ENCODE data around the gene CPNE7. TPM values are rescaled to one million over a fixed set of nuclear protein-coding genes. Genes with fewer than 3 reads are reported as not detected.

The CPNE7 gene
- total and polyA plus RNA-seq, 2 donors (not counting 1 experiment from before 2014, with no cell fraction given), result 0.51 to 0.76 TPM

GRCh38 chr16:89606006-89606405 lies 30.4 kb downstream of the CPNE7 start:
- peaks cover 0 to 14% (median 0%) of the 10 kb centered on the region in 4 experiments for H3K27me3 ChIP-seq (replicated peaks in 1 of 4; ENCODE audit: control extremely low read depth in 1 of 4, control insufficient read depth in 3 of 4, insufficient read depth in 4 of 4, low read length in 3 of 4)
- Mint-ChIP-seq H3K27me3 (peaks cover 4% of the 10 kb centered on the region), H3K9me3 (ENCODE audit: insufficient read depth) (no peaks in the 10 kb centered on the region), H3K27ac (no peak overlapping the region), H3K4me1 (peaks cover 7% of the 10 kb centered on the region), H3K4me3 (no peak overlapping the region)
- no peaks in the 10 kb centered on the region for H4K20me1 ChIP-seq (ENCODE audit: control insufficient read depth, insufficient read depth, low read length, poor library complexity, severe bottlenecking)
- ATAC-seq (ENCODE audit: low read depth), result no peak
- DNase-seq, result no peak
- H3K4me2 ChIP-seq (replicated peaks; ENCODE audit: low read depth, low read length, poor library complexity, severe bottlenecking), result no peak overlapping the region
- no peaks in the 10 kb centered on the region for H3K36me3 ChIP-seq (replicated peaks in 1 of 2; ENCODE audit: control extremely low read depth in 1 of 2, control insufficient read depth in 1 of 2, extremely low read depth in 1 of 2, insufficient read depth in 2 of 2, low read length in 1 of 2)
- H3K4me3 ChIP-seq (ENCODE audit: control extremely low read depth in 1 of 5, extremely low read depth in 1 of 5, insufficient read depth in 1 of 5, low read depth in 2 of 5, low read length in 4 of 5), result no peak overlapping the region
- H3K27ac ChIP-seq (ENCODE audit: low read length in 2 of 2), result no peak overlapping the region
- no peaks in the 10 kb centered on the region for H3K9me3 ChIP-seq (ENCODE audit: control extremely low read depth in 1 of 3, control insufficient read depth in 2 of 3, insufficient read depth in 1 of 3, low read length in 2 of 3)
- no peaks in the 10 kb centered on the region for H3K79me2 ChIP-seq (ENCODE audit: control insufficient read depth, insufficient read depth, low read length)
- intact Hi-C loops (cut with micrococcal nuclease), result no loop called here
- TF ChIP-seq CTCF (IDR thresholded peaks at IDR 0.05) (no peak), EZH2 (IDR thresholded peaks at IDR 0.05; ENCODE audit: borderline replicate concordance, insufficient read depth, low read depth, low read length, poor library complexity, severe bottlenecking) (no peak)
- H3K4me1 ChIP-seq (ENCODE audit: control insufficient read depth in 2 of 2, insufficient read depth in 2 of 2, low read length in 2 of 2), result peaks cover 7 to 10% of the 10 kb centered on the region in 2 donors
- ChIA-PET CTCF (no interaction called here), POLR2A (no interaction called here)
- H3K9ac ChIP-seq (ENCODE audit: low read length), result no peak overlapping the region
- 92% methylated on average over 9 of the region's 9 CpGs for WGBS (ENCODE audit: insufficient coverage)
- no peak overlapping the region for H2AFZ ChIP-seq (ENCODE audit: insufficient read depth, low read depth, low read length, poor library complexity, severe bottlenecking)

- no peak overlapping the region for H3K9ac ChIP-seq (ENCODE audit: low read length)
- H3K79me2 ChIP-seq (ENCODE audit: control insufficient read depth, insufficient read depth, low read length), result no peaks in the 10 kb centered on the region
Measured at GRCh38 chr16:89607453-89607852, 31.9 kb downstream of the CPNE7 start.

More at GRCh38 chr16:89607453-89607852, 31.9 kb downstream of the CPNE7 start:
- no peak overlapping the region for H3K4me3 ChIP-seq (ENCODE audit: control extremely low read depth in 1 of 5, extremely low read depth in 1 of 5, insufficient read depth in 1 of 5, low read depth in 2 of 5, low read length in 4 of 5)
- Mint-ChIP-seq H3K27me3 (peaks cover 9% of the 10 kb centered on the region), H3K9me3 (ENCODE audit: insufficient read depth) (no peaks in the 10 kb centered on the region), H3K4me1 (peaks cover 7% of the 10 kb centered on the region), H3K4me3 (no peak overlapping the region), H3K27ac (no peak overlapping the region)
- H3K36me3 ChIP-seq (replicated peaks in 1 of 2; ENCODE audit: control extremely low read depth in 1 of 2, control insufficient read depth in 1 of 2, extremely low read depth in 1 of 2, insufficient read depth in 2 of 2, low read length in 1 of 2), result no peaks in the 10 kb centered on the region
- H2AFZ ChIP-seq (ENCODE audit: insufficient read depth, low read depth, low read length, poor library complexity, severe bottlenecking), result no peak overlapping the region
- TF ChIP-seq CTCF (IDR thresholded peaks at IDR 0.05), result no peak
- no peak for TF ChIP-seq EZH2 (IDR thresholded peaks at IDR 0.05; ENCODE audit: borderline replicate concordance, insufficient read depth, low read depth, low read length, poor library complexity, severe bottlenecking)
- ATAC-seq (ENCODE audit: low read depth) (no peak), DNase-seq (no peak)
- peaks cover 4 to 5% of the 10 kb centered on the region in 2 donors for H3K4me1 ChIP-seq (ENCODE audit: control insufficient read depth in 2 of 2, insufficient read depth in 2 of 2, low read length in 2 of 2)
- CTCF ChIA-PET, result no interaction called here
- H3K9me3 ChIP-seq (ENCODE audit: control extremely low read depth in 1 of 3, control insufficient read depth in 2 of 3, insufficient read depth in 1 of 3, low read length in 2 of 3), result no peaks in the 10 kb centered on the region
- WGBS (ENCODE audit: insufficient coverage), result 89% methylated on average over 9 of the region's 9 CpGs
- H3K27ac ChIP-seq (ENCODE audit: low read length in 2 of 2), result no peak overlapping the region
- H3K4me2 ChIP-seq (replicated peaks; ENCODE audit: low read depth, low read length, poor library complexity, severe bottlenecking), result no peak overlapping the region
- no peaks in the 10 kb centered on the region for H4K20me1 ChIP-seq (ENCODE audit: control insufficient read depth, insufficient read depth, low read length, poor library complexity, severe bottlenecking)
- H3K27me3 ChIP-seq (replicated peaks in 1 of 4; ENCODE audit: control extremely low read depth in 1 of 4, control insufficient read depth in 3 of 4, insufficient read depth in 4 of 4, low read length in 3 of 4), result peaks cover 0 to 7% (median 0%) of the 10 kb centered on the region in 4 experiments
- intact Hi-C loops (cut with micrococcal nuclease), result no loop called here
- POLR2A ChIA-PET, result no interaction called here

Measured in B cell (primary cell).